Adrenal gland (tissue), 5 donors: ENCODE data around the gene YIPF6.

Experiments
- POLR2A ChIP-seq, 2 donors: fragments of 450-650 bp; IDR thresholded peaks; one replicate each; pipeline ENCODE4 v1.6.1; 2017; ENCODE audit warnings: antibody characterized with exemption in 2 of 2, mild to moderate bottlenecking in 2 of 2, moderate library complexity in 1 of 2
- TF ChIP-seq, protein P1 (sequence below), 6 experiments: fragments of 450-650 bp in 4 of 6; fragments of 200-600 bp in 2 of 6; sonication (generic) in 1 of 6; IDR thresholded peaks; 1 replicate in 5 of 6; 2 replicates in 1 of 6; pipeline versions ENCODE4 v1.5.1 to v1.8.0; 2016 to 2021; ENCODE audit warnings: antibody characterized with exemption in 6 of 6, mild to moderate bottlenecking in 2 of 6, moderate library complexity in 1 of 6
- donor health status: DM: no; HTN: no; CAD: no.

DNA sequence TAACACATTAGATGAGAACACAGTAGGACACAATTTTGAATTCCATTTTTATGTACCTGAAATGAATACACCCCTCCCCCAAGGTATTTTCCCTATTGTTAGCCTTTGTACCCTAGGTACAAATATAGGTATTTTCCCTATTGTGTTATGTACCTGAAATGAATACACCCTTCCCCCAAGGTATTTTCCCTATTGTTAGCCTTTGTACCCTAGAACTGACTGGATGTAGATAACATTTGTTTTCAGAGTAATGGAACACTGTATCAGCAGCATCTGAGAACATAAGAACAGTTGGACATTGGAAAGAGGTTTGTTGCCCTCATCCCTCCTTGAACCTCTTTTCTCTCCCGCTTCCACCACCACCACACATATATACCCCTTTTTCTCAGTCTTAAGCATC lies 37.6 kb downstream of the YIPF6 start:
- TF ChIP-seq, protein P1, sequence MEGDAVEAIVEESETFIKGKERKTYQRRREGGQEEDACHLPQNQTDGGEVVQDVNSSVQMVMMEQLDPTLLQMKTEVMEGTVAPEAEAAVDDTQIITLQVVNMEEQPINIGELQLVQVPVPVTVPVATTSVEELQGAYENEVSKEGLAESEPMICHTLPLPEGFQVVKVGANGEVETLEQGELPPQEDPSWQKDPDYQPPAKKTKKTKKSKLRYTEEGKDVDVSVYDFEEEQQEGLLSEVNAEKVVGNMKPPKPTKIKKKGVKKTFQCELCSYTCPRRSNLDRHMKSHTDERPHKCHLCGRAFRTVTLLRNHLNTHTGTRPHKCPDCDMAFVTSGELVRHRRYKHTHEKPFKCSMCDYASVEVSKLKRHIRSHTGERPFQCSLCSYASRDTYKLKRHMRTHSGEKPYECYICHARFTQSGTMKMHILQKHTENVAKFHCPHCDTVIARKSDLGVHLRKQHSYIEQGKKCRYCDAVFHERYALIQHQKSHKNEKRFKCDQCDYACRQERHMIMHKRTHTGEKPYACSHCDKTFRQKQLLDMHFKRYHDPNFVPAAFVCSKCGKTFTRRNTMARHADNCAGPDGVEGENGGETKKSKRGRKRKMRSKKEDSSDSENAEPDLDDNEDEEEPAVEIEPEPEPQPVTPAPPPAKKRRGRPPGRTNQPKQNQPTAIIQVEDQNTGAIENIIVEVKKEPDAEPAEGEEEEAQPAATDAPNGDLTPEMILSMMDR (IDR thresholded peaks at IDR 0.05): no peak
- TF ChIP-seq POLR2A (IDR thresholded peaks at IDR 0.05): no peak
